WTC11 (cell line): ENCODE data around the gene TRAF7. TPM values are rescaled to one million over a fixed set of nuclear protein-coding genes. Genes with fewer than 3 reads are reported as not detected.

Experiments
- ATAC-seq: fragments of 200-7000 bp; cut with Tn5 transposase; 2 replicates; pipeline ENCODE4 v1.10.0; 2021; ENCODE audit warnings: mild to moderate bottlenecking, moderate library complexity
- CTCF ChIA-PET: fragments of 300-600 bp; sonication (Branson Sonifier 250); formaldehyde crosslinking; loops from one replicate; lab custom pipeline; 2021; ENCODE audit warnings: antibody characterized with exemption; lab: Charles Lee
- POLR2A ChIA-PET: fragments of 350-600 bp; sonication (Branson Sonifier 250); formaldehyde crosslinking; loops from one replicate; lab custom pipeline; 2021; ENCODE audit warnings: antibody characterized with exemption; lab: Charles Lee
- DNase-seq: peaks from one replicate; pipeline ENCODE4 v3.0.0; 2021; ENCODE audit warnings: low spot score
- H3K27ac Mint-ChIP-seq: 2 replicates; pipeline ENCODE4 v1.8.0; 2021; ENCODE audit warnings: mixed read lengths
- H3K27me3 Mint-ChIP-seq: 2 replicates; pipeline ENCODE4 v1.8.0; 2021; ENCODE audit warnings: low read depth, mild to moderate bottlenecking, moderate library complexity, mixed read lengths
- H3K36me3 Mint-ChIP-seq: 2 replicates; pipeline ENCODE4 v1.8.0; 2021; ENCODE audit warnings: mixed read lengths
- H3K4me1 Mint-ChIP-seq: 2 replicates; pipeline ENCODE4 v1.8.0; 2022; ENCODE audit warnings: mixed read lengths
- H3K4me3 Mint-ChIP-seq: 2 replicates; pipeline ENCODE4 v1.8.0; 2021; ENCODE audit warnings: mild to moderate bottlenecking, moderate library complexity, mixed read lengths
- H3K9me3 Mint-ChIP-seq: 2 replicates; pipeline ENCODE4 v1.8.0; 2021; ENCODE audit warnings: mixed read lengths
- AFF4 ChIP-seq: sonication (generic); formaldehyde crosslinking; IDR thresholded peaks from 2 replicates; pipeline ENCODE4 v1.8.1; 2023; ENCODE audit warnings: mild to moderate bottlenecking, missing genetic modification reagents, borderline replicate concordance
- ARID4B ChIP-seq: sonication (generic); formaldehyde crosslinking; IDR thresholded peaks from 2 replicates; pipeline ENCODE4 v1.8.0; 2023; ENCODE audit warnings: missing genetic modification reagents, mild to moderate bottlenecking, borderline replicate concordance
- E2F5 ChIP-seq: sonication (generic); formaldehyde crosslinking; IDR thresholded peaks from 2 replicates; pipeline ENCODE4 v1.8.1; 2022; ENCODE audit warnings: mild to moderate bottlenecking, moderate library complexity, missing genetic modification reagents
- HMGA2 ChIP-seq: fragments of 250-450 bp; sonication (Bioruptor Pico); IDR thresholded peaks from 2 replicates; pipeline ENCODE4 v1.4.0; 2021; ENCODE audit warnings: mild to moderate bottlenecking, moderate library complexity
- HMGXB4 ChIP-seq: sonication (generic); formaldehyde crosslinking; IDR thresholded peaks from 2 replicates; pipeline ENCODE4 v1.8.1; 2023; ENCODE audit warnings: mild to moderate bottlenecking, moderate library complexity, missing genetic modification reagents
- JAZF1 ChIP-seq: fragments of 250-450 bp; sonication (Bioruptor Pico); IDR thresholded peaks from 2 replicates; pipeline ENCODE4 v1.9.0; 2021; ENCODE audit warnings: moderate library complexity, mild to moderate bottlenecking, inconsistent platforms
- NR1H2 ChIP-seq: sonication (generic); formaldehyde crosslinking; IDR thresholded peaks from 2 replicates; pipeline ENCODE4 v1.9.0; 2021; ENCODE audit warnings: mild to moderate bottlenecking, moderate library complexity, missing genetic modification reagents
- STAT6 ChIP-seq: sonication (generic); formaldehyde crosslinking; conservative IDR thresholded peaks from 2 replicates; pipeline ENCODE4 v1.8.1; 2023; ENCODE audit warnings: mild to moderate bottlenecking, low read depth, missing genetic modification reagents, moderate library complexity
- ZNF121 ChIP-seq: sonication (generic); formaldehyde crosslinking; IDR thresholded peaks from 2 replicates; pipeline ENCODE4 v1.8.0; 2023; ENCODE audit warnings: missing genetic modification reagents
- ZNF281 ChIP-seq: sonication (generic); formaldehyde crosslinking; IDR thresholded peaks from 2 replicates; pipeline ENCODE4 v1.8.0; 2023; ENCODE audit warnings: mild to moderate bottlenecking, missing genetic modification reagents
- ZNF396 ChIP-seq: fragments of 250-450 bp; sonication (Bioruptor Pico); IDR thresholded peaks from 2 replicates; pipeline ENCODE4 v1.8.0; 2021; ENCODE audit warnings: mild to moderate bottlenecking, moderate library complexity, borderline replicate concordance
- ZNF512 ChIP-seq: sonication (generic); formaldehyde crosslinking; IDR thresholded peaks from 2 replicates; pipeline ENCODE4 v1.8.1; 2022; ENCODE audit warnings: missing genetic modification reagents, borderline replicate concordance
- total RNA-seq: library from RNA; stranded (reverse); gene quantifications from 3 replicates; pipeline ENCODE4 v1.2.3, GENCODE V29; 2021

TRAF7 gene
- total RNA-seq, 1 experiment from 2014 or later = 148 TPM

- TF ChIP-seq HMGXB4 (CRISPR knock-in tag) (no peak), ZNF512 (CRISPR knock-in tag) (no peak), STAT6 (CRISPR knock-in tag) (no peak), HMGA2 (no peak), AFF4 (CRISPR knock-in tag) (no peak), NR1H2 (CRISPR knock-in tag) (no peak), ZNF121 (no peak), JAZF1 (no peak), ZNF396 (CRISPR knock-in tag) (no peak), ARID4B (CRISPR knock-in tag) (no peak), E2F5 (CRISPR knock-in tag) (no peak), ZNF281 (CRISPR knock-in tag) (no peak)
- Mint-ChIP-seq H3K27me3 (no peaks in the 10 kb centered on the region), H3K36me3 (peaks cover 25% of the 10 kb centered on the region), H3K9me3 (no peaks in the 10 kb centered on the region), H3K4me3 (no peak overlapping the region), H3K4me1 (no peaks in the 10 kb centered on the region), H3K27ac (no peak overlapping the region)
- DNase-seq = no peak
- ChIA-PET POLR2A (interaction anchor here (0.8 kb wide), 1 partner anchor 15 kb away, joined by 3 read pairs; the partner anchor contains the start of gene TRAF7), CTCF (no interaction called here)
- no peak; the same call in 1 of the 2 replicates for ATAC-seq
Observed at GRCh38 chr16:2170587-2171435, 15.2 kb downstream of the TRAF7 start.
